T-helper 1 cell (primary cell): ENCODE measurements around the gene PLPP1.
A peak's percentile ranks its signal among the peaks of the same experiment; 100 is the strongest.

ENCODE experiments used
- DNase-seq, 5 donors: peaks; one replicate each; pipeline ENCODE4 v3.0.0-alpha.2; 2012 to 2020

Gene PLPP1

GRCh38 chr5:55402199-55402598 lies 132.6 kb downstream of the PLPP1 start:
- no peak for DNase-seq

GRCh38 chr5:55393501-55394175 lies 141.1 kb downstream of the PLPP1 start:
- DNase-seq = no peak

GRCh38 chr5:55392669-55393068 lies 142.1 kb downstream of the PLPP1 start:
- no peak for DNase-seq

- no peak for DNase-seq
Observed at GRCh38 chr5:55391707-55392106, 143.1 kb downstream of the PLPP1 start.

GRCh38 chr5:55387865-55388264 lies 146.9 kb downstream of the PLPP1 start:
- DNase-seq = no peak

- DNase-seq = no peak
Observed at GRCh38 chr5:55386356-55386755, 148.4 kb downstream of the PLPP1 start.

- DNase-seq = no peak
Observed at GRCh38 chr5:55385846-55386245, 148.9 kb downstream of the PLPP1 start.

- no peak for DNase-seq
Observed at GRCh38 chr5:55385227-55385626, 149.5 kb downstream of the PLPP1 start.

- DNase-seq = peak in 1 of 5 donors; percentile 7
Observed at GRCh38 chr5:55384072-55384471, 150.7 kb downstream of the PLPP1 start.

GRCh38 chr5:55383254-55383653 lies 151.5 kb downstream of the PLPP1 start:
- DNase-seq = no peak

GRCh38 chr5:55377810-55378209 lies 157.0 kb downstream of the PLPP1 start:
- no peak for DNase-seq
